Panc1 (cell line): ENCODE results near the gene APOA1. TPM values are rescaled to one million over a fixed set of nuclear protein-coding genes. Genes with fewer than 3 reads are reported as not detected.

Experiments used
- ATAC-seq: fragments of 200-7000 bp; cut with Tn5 transposase; 2 replicates; pipeline ENCODE4 v1.9.1; 2020; ENCODE audit warnings: mild to moderate bottlenecking, moderate library complexity
- BruUV-seq: library from RNA; stranded (reverse); fragments of 400-500 nt; replicated peaks from 2 replicates; lab custom pipeline; 2021; lab: Mats Ljungman, UMichigan
- CTCF ChIA-PET: fragments of 300-600 bp; sonication (Branson Sonifier 250); formaldehyde crosslinking; loops from one replicate; lab custom pipeline; 2022; ENCODE audit warnings: antibody characterized with exemption; lab: Charles Lee
- POLR2A ChIA-PET: fragments of 300-600 bp; sonication (Branson Sonifier 250); formaldehyde crosslinking; loops from one replicate; lab custom pipeline; 2022; ENCODE audit warnings: antibody characterized with exemption; lab: Charles Lee
- DNase-seq: peaks from one replicate; pipeline ENCODE4 v3.0.0-alpha.2; 2010; ENCODE audit warnings: low read depth, low spot score
- H3K27ac ChIP-seq: 2 replicates; pipeline ENCODE4 v1.5.1; 2011; ENCODE audit warnings: mild to moderate bottlenecking, low read length, inconsistent platforms
- H3K27me3 ChIP-seq: fragments of 200-500 bp; sonication (Bioruptor generic); 2 replicates; pipeline ENCODE4 v1.6.0; 2014; ENCODE audit warnings: low read length, inconsistent platforms; ENCODE audit not compliant: control insufficient read depth, insufficient read depth
- H3K36me3 ChIP-seq: fragments of 200-500 bp; sonication (Bioruptor generic); 2 replicates; pipeline ENCODE4 v1.5.1; 2014; ENCODE audit warnings: inconsistent platforms, mild to moderate bottlenecking, low read length, moderate library complexity; ENCODE audit not compliant: control insufficient read depth, insufficient read depth
- H3K4me1 ChIP-seq: 2 replicates; pipeline ENCODE4 v1.5.1; 2011; ENCODE audit warnings: inconsistent platforms, mild to moderate bottlenecking, low read length, moderate library complexity; ENCODE audit not compliant: control insufficient read depth, insufficient read depth
- H3K4me3 ChIP-seq, 2 experiments: 2 replicates each; pipeline ENCODE4 v1.5.1; 2011 to 2012; ENCODE audit warnings: low read depth in 2 of 2, low read length in 2 of 2, mild to moderate bottlenecking in 2 of 2, inconsistent platforms in 1 of 2, moderate library complexity in 1 of 2
- H3K9me3 ChIP-seq: fragments of 200-500 bp; sonication (Bioruptor generic); 2 replicates; pipeline ENCODE4 v1.5.1; 2014; ENCODE audit warnings: low read depth, mild to moderate bottlenecking, inconsistent platforms, low read length, moderate library complexity; ENCODE audit not compliant: control insufficient read depth, insufficient read depth
- POLR2AphosphoS5 ChIP-seq: IDR thresholded peaks from 2 replicates; pipeline ENCODE4 v1.6.1; 2012; ENCODE audit warnings: mild to moderate bottlenecking, low read depth, low read length, moderate library complexity
- SIN3A ChIP-seq: IDR thresholded peaks from 2 replicates; pipeline ENCODE4 v1.6.1; 2012; ENCODE audit warnings: low read depth, mild to moderate bottlenecking, low read length, moderate library complexity, borderline replicate concordance; ENCODE audit not compliant: insufficient read depth
- TCF7L2 ChIP-seq: IDR thresholded peaks from 2 replicates; pipeline ENCODE4 v1.6.1; 2011; ENCODE audit warnings: mild to moderate bottlenecking, low read depth, low read length, inconsistent platforms
- in situ Hi-C: cut with HindIII; loops from 2 replicates; pipeline ENCODE4 v1.10.0; 2016; ENCODE audit warnings: low sequenced_read_pairs, low pct_unique_long_range_greater_than_20kb
- intact Hi-C: fragments of 100-400 bp; cut with micrococcal nuclease; formaldehyde crosslinking; loops from one replicate; pipeline ENCODE4 v1.10.0; 2022; ENCODE audit not compliant: unreplicated experiment
- total RNA-seq: library from RNA; stranded (reverse); gene quantifications from one replicate; pipeline ENCODE4 v1.2.1, GENCODE V29; 2021; ENCODE audit not compliant: unreplicated experiment
- TF ChIP-seq, protein P1 (sequence below), 2 experiments: IDR thresholded peaks; 2 replicates each; pipeline ENCODE4 v1.6.1; 2011 to 2012; ENCODE audit warnings: low read depth in 2 of 2, control low read depth in 1 of 2, low read length in 1 of 2, mild to moderate bottlenecking in 1 of 2, moderate library complexity in 1 of 2; ENCODE audit not compliant: insufficient read depth in 1 of 2
- TF ChIP-seq, protein P2 (sequence below): fragments of 450-650 bp; IDR thresholded peaks from 2 replicates; pipeline ENCODE4 v1.5.1; 2017; ENCODE audit warnings: mild to moderate bottlenecking

The APOA1 gene
- total RNA-seq, 1 experiment from 2014 or later, result 1.7 TPM

DNA sequence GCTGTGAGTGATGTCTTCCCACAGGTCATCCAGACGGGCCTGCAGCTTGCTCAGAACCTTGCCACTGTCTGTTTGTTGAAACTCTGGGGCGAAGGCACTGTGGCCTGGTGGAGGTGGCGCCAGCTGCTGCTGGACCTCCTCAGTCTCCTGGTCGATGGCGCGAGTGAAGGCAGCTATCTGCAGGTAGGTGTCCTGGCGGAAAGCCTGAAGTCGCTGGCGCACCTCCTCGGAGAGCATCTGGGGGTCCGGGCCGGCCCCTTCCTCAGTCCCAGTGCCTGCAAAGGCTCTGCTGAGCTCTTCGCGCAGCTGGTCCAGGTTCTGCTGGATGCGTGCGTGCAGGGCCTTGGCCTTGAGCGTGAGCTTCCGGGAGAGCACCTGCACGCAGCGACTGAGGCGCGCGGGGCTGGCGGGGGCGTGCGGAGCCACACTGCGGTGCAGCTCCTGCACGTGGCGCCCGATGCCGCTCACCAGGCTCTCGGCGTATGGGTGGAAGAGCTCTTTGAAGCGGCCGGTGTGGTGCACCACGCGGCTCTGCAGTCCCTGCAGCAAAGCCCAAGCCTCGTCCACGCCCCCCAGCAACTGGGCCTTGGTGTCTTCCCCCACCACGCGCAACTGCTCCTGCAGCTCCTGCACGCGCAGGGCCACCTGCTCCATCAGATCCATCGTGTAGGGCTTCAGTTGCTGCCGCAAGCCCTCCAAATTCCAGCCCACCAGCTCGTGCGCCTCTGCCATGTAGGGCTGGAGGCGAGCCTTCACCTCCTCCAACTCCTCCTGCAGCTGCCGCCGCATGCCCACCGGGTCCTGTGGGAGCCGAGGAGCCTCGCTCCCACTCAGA, 47.0 kb downstream of the APOA1 start:
- Histone ChIP-seq H3K36me3 (peaks cover 20% of the 10 kb centered on the region), H3K27ac (no peak overlapping the region), H3K4me1 (peaks cover 15% of the 10 kb centered on the region), H3K9me3 (no peaks in the 10 kb centered on the region), H3K27me3 (no peaks in the 10 kb centered on the region), H3K4me3 (no peak overlapping the region)
- ChIA-PET POLR2A (interaction anchor here (0.5 to 1.1 kb wide), 2 partner anchors 45 to 354 kb away, joined by 4 to 7 read pairs; partner anchors contain the start of gene PAFAH1B2), CTCF (interaction anchor here (0.5 to 4.2 kb wide), 14 partner anchors 9 to 437 kb away, joined by 3 to 76 read pairs (median 3); partner anchors contain the start of genes APOA1 and BUD13)
- in situ Hi-C loops, result no loop called here
- intact Hi-C loops, result loop anchor here (1.0 to 5.0 kb wide), 2 partner anchors 47 to 316 kb away; partner anchors contain the start of gene APOA1
- no TSS peak for BruUV-seq
- DNase-seq (no peak), ATAC-seq (no peak)
- TF ChIP-seq, protein P1, sequence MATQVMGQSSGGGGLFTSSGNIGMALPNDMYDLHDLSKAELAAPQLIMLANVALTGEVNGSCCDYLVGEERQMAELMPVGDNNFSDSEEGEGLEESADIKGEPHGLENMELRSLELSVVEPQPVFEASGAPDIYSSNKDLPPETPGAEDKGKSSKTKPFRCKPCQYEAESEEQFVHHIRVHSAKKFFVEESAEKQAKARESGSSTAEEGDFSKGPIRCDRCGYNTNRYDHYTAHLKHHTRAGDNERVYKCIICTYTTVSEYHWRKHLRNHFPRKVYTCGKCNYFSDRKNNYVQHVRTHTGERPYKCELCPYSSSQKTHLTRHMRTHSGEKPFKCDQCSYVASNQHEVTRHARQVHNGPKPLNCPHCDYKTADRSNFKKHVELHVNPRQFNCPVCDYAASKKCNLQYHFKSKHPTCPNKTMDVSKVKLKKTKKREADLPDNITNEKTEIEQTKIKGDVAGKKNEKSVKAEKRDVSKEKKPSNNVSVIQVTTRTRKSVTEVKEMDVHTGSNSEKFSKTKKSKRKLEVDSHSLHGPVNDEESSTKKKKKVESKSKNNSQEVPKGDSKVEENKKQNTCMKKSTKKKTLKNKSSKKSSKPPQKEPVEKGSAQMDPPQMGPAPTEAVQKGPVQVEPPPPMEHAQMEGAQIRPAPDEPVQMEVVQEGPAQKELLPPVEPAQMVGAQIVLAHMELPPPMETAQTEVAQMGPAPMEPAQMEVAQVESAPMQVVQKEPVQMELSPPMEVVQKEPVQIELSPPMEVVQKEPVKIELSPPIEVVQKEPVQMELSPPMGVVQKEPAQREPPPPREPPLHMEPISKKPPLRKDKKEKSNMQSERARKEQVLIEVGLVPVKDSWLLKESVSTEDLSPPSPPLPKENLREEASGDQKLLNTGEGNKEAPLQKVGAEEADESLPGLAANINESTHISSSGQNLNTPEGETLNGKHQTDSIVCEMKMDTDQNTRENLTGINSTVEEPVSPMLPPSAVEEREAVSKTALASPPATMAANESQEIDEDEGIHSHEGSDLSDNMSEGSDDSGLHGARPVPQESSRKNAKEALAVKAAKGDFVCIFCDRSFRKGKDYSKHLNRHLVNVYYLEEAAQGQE (IDR thresholded peaks at IDR 0.05; ENCODE audit: insufficient read depth in 1 of 2, low read depth in 2 of 2, low read length in 1 of 2), result no peak
- TF ChIP-seq SIN3A (no peak), POLR2AphosphoS5 (no peak), TCF7L2 (no peak)
- TF ChIP-seq, protein P2, sequence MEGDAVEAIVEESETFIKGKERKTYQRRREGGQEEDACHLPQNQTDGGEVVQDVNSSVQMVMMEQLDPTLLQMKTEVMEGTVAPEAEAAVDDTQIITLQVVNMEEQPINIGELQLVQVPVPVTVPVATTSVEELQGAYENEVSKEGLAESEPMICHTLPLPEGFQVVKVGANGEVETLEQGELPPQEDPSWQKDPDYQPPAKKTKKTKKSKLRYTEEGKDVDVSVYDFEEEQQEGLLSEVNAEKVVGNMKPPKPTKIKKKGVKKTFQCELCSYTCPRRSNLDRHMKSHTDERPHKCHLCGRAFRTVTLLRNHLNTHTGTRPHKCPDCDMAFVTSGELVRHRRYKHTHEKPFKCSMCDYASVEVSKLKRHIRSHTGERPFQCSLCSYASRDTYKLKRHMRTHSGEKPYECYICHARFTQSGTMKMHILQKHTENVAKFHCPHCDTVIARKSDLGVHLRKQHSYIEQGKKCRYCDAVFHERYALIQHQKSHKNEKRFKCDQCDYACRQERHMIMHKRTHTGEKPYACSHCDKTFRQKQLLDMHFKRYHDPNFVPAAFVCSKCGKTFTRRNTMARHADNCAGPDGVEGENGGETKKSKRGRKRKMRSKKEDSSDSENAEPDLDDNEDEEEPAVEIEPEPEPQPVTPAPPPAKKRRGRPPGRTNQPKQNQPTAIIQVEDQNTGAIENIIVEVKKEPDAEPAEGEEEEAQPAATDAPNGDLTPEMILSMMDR, result no peak

DNA sequence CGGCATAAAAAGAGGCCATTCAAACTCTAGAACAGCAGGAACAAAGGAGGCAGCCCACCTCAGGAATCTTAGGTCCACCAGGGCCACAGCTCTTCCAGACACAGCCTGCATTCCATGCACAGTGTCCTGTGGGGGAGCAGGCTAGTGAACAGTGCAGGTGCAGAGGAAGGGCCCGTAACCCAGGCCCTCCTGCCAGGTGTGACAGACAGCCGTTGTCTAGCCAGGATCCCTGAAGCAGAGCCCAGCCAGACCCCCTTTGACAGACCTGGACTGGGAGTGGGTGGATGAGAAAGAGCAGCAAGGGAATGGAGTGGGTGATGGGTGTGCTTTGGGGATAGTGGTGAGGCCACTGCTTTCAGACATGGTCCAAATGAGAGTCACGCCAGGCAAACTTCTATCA, 48.4 kb downstream of the APOA1 start:
- intact Hi-C loops, result no loop called here
- in situ Hi-C loops, result loop anchor here (10.0 kb wide), 1 partner anchor 216 kb away; no protein-coding TSS in a partner anchor
- Histone ChIP-seq H3K27me3 (no peaks in the 10 kb centered on the region), H3K4me1 (peaks cover 15% of the 10 kb centered on the region), H3K9me3 (no peaks in the 10 kb centered on the region), H3K36me3 (peaks cover 33% of the 10 kb centered on the region), H3K27ac (peak overlapping the region; percentile 95; the same call in 1 of the 2 replicates), H3K4me3 (no peak overlapping the region)
- ChIA-PET CTCF (interaction anchor here (0.6 to 4.2 kb wide), 2 partner anchors 46 to 48 kb away, joined by 10 to 76 read pairs; partner anchors contain the start of gene APOA1), POLR2A (no interaction called here)
- BruUV-seq, result no TSS peak
- no peak for TF ChIP-seq POLR2AphosphoS5
- no peak for TF ChIP-seq TCF7L2
- TF ChIP-seq, protein P1 (IDR thresholded peaks at IDR 0.05; ENCODE audit: insufficient read depth in 1 of 2, low read depth in 2 of 2, low read length in 1 of 2), result no peak
- TF ChIP-seq, protein P2, result no peak
- no peak for TF ChIP-seq SIN3A
- no peak for ATAC-seq
- no peak for DNase-seq
